Measurements from ENCODE around the gene TP53I3.
A peak's percentile ranks its signal among the peaks of the same experiment; 100 is the strongest.

TP53I3 gene

DNA sequence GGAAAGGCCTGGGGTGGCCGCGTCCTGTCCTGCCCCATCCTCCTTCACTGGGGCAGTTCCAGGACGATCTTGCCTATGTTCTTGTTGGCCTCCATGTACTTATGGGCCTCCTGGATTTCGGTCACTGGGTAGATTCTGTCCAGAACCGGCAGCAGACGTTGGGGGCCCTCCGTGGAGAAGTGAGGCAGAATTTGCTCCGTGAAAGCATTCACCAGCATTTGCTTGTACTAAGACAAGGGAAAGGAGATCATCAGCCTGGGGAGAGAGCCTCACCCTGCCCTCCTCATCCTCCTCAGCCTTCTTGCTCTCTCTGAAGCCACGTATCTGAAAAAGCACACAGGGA lies 7.1 kb downstream of the TP53I3 start:
- Histone ChIP-seq H3K9me3 (ENCODE audit: control insufficient read depth, low read length) (no peaks in the 10 kb centered on the region), H3K36me3 (ENCODE audit: control insufficient read depth, insufficient read depth, low read length) (peaks cover 57% of the 10 kb centered on the region), H3K4me3 (ENCODE audit: extremely low read depth, insufficient read depth, low read length, poor library complexity, severe bottlenecking) (peak overlapping the region; percentile 5), H3K4me1 (ENCODE audit: control insufficient read depth, insufficient read depth, low read length, poor library complexity, severe bottlenecking) (peaks cover 4% of the 10 kb centered on the region), H3K27ac (ENCODE audit: low read depth, low read length, severe bottlenecking) (peak overlapping the region; percentile 41)
- 75 to 77% methylated on average over 8 of the region's 9 CpGs for WGBS, 2 experiments (ENCODE audit: insufficient coverage in 2 of 2)

DNA sequence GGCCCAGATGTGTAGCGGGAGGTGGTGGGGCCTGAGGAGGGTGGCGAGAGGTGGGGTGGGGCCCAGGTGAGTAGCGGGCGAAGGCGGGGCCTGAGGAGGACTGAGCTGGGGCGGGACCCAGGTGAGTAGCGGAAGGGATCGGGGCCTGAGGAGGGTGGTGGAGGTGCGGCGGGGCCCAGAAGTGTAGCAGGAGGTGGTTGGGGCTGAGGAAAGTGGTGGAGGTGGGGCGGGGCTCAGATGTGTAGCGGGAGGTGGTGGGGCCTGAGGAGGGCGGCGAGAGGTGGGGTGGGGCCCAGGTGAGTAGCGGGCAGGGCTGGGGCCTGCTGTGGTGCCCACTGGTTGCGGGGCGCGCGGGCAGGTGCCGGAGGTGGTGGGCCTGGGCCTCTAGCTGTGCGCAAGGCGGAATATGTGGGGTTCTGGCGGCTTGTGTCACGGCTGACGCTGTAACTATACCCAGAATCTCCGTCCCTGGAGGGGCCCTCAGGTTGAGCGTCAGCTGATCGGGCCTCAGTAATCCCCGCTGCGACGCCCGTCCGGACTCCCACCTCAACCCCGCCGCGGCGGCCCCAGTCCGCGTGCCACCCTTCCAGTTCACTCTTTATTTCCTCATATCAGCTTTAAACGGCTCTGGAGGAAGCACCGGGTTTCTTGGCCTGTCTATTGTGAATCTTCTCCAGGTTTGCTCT lies 7.6 kb downstream of the TP53I3 start:
- H3K4me1 ChIP-seq (ENCODE audit: control insufficient read depth, insufficient read depth, low read length, poor library complexity, severe bottlenecking), result peaks cover 4% of the 10 kb centered on the region
- peak overlapping the region; percentile 64 for H3K4me3 ChIP-seq (ENCODE audit: extremely low read depth, insufficient read depth, low read length, poor library complexity, severe bottlenecking)
- H3K27ac ChIP-seq (ENCODE audit: low read depth, low read length, severe bottlenecking), result peak overlapping the region; percentile 41
- 45 to 51% methylated on average over 32 to 38 of the region's 41 CpGs for WGBS, 2 experiments (ENCODE audit: insufficient coverage in 2 of 2)
- H3K36me3 ChIP-seq (ENCODE audit: control insufficient read depth, insufficient read depth, low read length), result peaks cover 57% of the 10 kb centered on the region
- no peaks in the 10 kb centered on the region for H3K9me3 ChIP-seq (ENCODE audit: control insufficient read depth, low read length)

DNA sequence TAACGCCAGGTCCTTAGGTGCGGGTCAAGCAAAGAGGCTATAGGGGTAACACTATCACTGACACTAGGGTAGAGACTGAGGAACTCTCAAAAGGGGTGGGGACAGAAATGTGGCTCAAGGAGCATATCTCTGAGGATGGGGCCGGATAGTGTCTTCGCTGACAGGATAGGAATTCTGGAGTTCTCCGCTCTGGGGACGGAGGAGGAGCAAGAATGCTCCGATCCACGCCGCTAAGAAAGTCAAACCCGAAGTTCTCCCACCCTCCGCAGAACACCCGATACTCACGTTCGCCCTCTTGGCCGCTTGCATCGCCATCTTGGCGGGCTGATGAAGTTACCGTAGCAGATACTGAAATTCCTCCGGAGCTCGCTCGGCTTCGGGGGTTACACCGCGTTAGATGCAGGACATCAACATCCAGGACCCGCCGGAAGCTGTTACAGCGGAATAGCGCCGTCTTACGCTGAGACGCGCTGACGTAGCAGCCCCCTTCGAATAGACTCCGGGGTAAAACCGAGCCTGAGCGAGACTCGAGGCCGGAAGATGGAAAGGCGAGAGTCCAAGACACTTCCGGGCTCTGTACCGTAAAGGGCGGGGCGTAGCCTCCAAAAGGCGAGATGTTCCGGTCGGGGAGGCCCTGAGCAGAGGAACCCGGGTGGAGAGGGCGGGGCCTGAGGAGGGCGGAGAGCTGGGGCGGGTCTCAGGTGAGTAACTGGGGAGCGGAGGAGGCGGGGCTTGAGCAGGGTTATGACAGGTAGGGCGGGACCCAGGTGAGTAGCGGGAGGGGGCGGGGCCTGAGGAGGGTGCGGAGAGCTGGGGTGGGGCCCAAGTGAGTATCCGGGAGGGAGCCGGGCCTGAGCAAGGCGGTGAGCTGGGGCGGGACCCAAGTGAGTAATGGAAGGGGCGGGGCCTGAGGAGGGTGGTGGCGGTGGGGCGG lies 8.5 kb downstream of the TP53I3 start, which contains the start of gene SF3B6:
Gene SF3B6, minus strand, starts transcription at position 412 of the 934 bp plus-strand sequence. Its CDS starts 97 bp downstream, at position 315.
- 0 to 1% methylated on average over 50 to 57 of the region's 64 CpGs for WGBS, 2 experiments (ENCODE audit: insufficient coverage in 2 of 2)
- H3K4me3 ChIP-seq (ENCODE audit: extremely low read depth, insufficient read depth, low read length, poor library complexity, severe bottlenecking), result peak within 1 kb of the TSS; percentile 64
- no peaks in the 10 kb centered on the region for H3K9me3 ChIP-seq (ENCODE audit: control insufficient read depth, low read length)
- H3K36me3 ChIP-seq (ENCODE audit: control insufficient read depth, insufficient read depth, low read length), result peaks cover 59% of the 10 kb centered on the region
- peak within 1 kb of the TSS; percentile 86 for H3K27ac ChIP-seq (ENCODE audit: low read depth, low read length, severe bottlenecking)
- peaks cover 4% of the 10 kb centered on the region for H3K4me1 ChIP-seq (ENCODE audit: control insufficient read depth, insufficient read depth, low read length, poor library complexity, severe bottlenecking)

DNA sequence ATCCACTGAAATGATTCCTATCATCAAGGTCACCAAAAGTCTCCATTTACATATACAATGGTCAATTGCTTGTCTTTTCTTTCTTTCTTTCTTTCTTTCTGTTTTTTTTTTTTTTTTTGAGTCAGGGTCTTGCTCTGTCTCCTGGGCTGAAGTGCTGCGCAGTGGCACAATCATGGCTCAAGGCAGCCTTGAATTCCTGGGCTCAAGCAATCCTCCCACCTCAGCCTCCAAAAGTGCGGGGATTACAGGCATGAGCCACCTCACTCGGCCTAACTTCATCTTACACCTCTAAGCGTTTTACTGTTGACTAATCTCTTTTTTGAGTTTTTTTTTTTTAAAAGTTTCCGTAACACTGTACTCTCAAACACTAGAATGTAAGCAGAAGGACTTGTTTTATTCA lies 9.4 kb downstream of the TP53I3 start:
- Histone ChIP-seq H3K27ac (ENCODE audit: low read depth, low read length, severe bottlenecking) (no peak overlapping the region), H3K4me3 (ENCODE audit: extremely low read depth, insufficient read depth, low read length, poor library complexity, severe bottlenecking) (peak overlapping the region; percentile 64), H3K4me1 (ENCODE audit: control insufficient read depth, insufficient read depth, low read length, poor library complexity, severe bottlenecking) (peaks cover 4% of the 10 kb centered on the region), H3K36me3 (ENCODE audit: control insufficient read depth, insufficient read depth, low read length) (peaks cover 54% of the 10 kb centered on the region), H3K9me3 (ENCODE audit: control insufficient read depth, low read length) (no peaks in the 10 kb centered on the region)
- 89 to 90% methylated on average over 1 to 2 of the region's 5 CpGs for WGBS, 2 experiments (ENCODE audit: insufficient coverage in 2 of 2)

DNA sequence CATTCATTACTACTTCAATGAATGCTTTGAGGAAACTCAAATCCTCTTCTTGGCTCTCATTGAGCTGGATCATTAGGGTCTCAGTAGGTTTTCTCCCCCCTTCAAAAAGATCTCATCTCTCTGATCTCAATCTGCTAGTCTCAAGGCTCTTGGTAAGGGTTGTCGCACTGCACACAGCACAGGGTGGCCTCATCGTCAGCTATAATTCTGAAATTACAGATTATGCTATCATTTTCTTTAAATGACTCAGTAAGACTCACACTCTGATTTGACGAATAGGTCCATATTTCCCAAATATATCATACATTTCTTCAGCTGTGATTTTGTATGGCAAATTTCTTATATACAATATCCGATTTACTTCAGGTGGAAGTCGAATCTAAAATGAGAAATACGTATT lies 10.8 kb downstream of the TP53I3 start:
- no peak overlapping the region for H3K4me3 ChIP-seq (ENCODE audit: extremely low read depth, insufficient read depth, low read length, poor library complexity, severe bottlenecking)
- no peak overlapping the region for H3K27ac ChIP-seq (ENCODE audit: low read depth, low read length, severe bottlenecking)
- peaks cover 4% of the 10 kb centered on the region for H3K4me1 ChIP-seq (ENCODE audit: control insufficient read depth, insufficient read depth, low read length, poor library complexity, severe bottlenecking)
- H3K36me3 ChIP-seq (ENCODE audit: control insufficient read depth, insufficient read depth, low read length), result peaks cover 52% of the 10 kb centered on the region
- no peaks in the 10 kb centered on the region for H3K9me3 ChIP-seq (ENCODE audit: control insufficient read depth, low read length)
- WGBS, 2 experiments (ENCODE audit: insufficient coverage in 2 of 2), result 100% methylated on average over 1 to 2 of the region's 6 CpGs

DNA sequence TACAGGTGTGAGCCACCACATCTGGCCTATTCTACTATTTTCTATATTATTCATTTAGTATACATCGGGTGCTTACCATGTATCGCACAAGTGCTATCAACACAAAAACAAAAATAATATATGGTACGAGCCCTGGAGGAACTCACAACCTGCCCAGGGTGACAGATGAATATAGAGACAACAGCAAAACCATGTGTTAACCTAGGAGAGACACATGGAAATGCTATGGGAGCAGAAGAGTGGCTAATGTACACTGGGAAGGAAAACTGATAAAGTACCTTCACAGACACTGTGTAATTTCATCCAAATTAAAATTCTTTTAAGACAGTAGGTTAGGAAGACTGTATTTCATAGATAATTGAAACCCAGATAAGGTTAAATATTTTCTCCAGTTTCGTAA lies 12.4 kb downstream of the TP53I3 start:
- no peak overlapping the region for H3K4me3 ChIP-seq (ENCODE audit: extremely low read depth, insufficient read depth, low read length, poor library complexity, severe bottlenecking)
- no peaks in the 10 kb centered on the region for H3K9me3 ChIP-seq (ENCODE audit: control insufficient read depth, low read length)
- H3K4me1 ChIP-seq (ENCODE audit: control insufficient read depth, insufficient read depth, low read length, poor library complexity, severe bottlenecking), result peaks cover 4% of the 10 kb centered on the region
- no peak overlapping the region for H3K27ac ChIP-seq (ENCODE audit: low read depth, low read length, severe bottlenecking)
- peaks cover 58% of the 10 kb centered on the region for H3K36me3 ChIP-seq (ENCODE audit: control insufficient read depth, insufficient read depth, low read length)
- WGBS, 2 experiments (ENCODE audit: insufficient coverage in 2 of 2), result 80 to 100% methylated on average over 1 to 2 of the region's 4 CpGs

DNA sequence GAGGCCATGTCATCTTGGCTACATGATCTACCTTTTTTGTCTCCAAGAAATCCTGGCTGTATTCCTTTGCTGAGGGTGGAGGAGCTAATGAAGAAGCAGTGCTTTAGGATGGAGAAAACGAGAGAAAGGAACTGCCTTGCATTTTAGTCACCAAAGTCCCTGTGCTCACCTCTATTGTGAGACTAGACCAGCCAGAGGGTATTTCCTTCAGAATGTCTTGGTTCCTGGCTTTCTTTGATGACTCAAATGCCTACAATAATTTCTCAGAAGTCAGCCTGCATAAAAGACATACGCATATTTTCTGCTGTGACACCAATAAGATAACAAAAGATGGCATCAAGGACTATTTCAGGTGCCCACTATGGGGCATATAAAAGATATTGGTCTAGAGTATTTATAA lies 19.3 kb downstream of the TP53I3 start:
- Histone ChIP-seq H3K27ac (ENCODE audit: low read depth, low read length, severe bottlenecking) (no peak overlapping the region), H3K36me3 (ENCODE audit: control insufficient read depth, insufficient read depth, low read length) (peaks cover 61% of the 10 kb centered on the region)
- WGBS, 2 experiments (ENCODE audit: insufficient coverage in 2 of 2), result 100% methylated on average over 2 of the region's 2 CpGs; no CpG with 5 or more reads in 1 of the 2 experiments

DNA sequence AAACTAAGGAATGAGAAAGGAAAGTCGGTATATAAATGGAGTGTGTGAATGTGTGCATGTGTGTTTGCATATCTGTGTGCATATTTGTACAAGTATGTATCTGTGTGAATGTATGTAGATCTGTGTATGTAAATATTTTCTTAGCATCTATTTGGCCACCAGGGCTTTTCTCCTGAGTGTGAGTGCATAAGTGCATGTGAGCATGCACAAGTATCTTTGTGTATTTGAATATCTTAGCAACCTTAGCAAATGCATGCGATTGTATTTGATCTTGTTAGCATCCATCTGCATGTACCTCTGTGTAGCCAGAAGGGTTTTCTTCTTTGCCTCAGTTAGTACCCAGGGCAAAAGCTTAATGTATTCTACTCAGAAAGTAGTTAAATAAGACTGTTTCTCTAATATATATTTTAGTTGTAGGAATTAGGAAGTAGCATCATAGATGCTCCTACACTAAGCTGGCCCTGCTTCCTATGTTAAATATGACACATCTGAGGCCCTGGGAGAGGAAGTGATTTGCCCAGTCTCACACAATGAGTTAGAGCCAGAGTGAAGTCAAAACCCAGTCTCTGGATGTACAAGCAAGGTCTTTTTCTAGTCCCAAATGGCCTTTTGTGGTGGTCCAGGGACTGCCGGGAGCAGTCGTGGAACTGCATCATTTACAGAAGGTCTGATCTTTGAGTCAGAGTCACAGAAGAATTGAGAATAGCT lies 25.9 kb downstream of the TP53I3 start:
- 93 to 96% methylated on average over 2 to 4 of the region's 4 CpGs for WGBS, 2 experiments (ENCODE audit: insufficient coverage in 2 of 2)
- no peaks in the 10 kb centered on the region for H3K4me1 ChIP-seq (ENCODE audit: control insufficient read depth, insufficient read depth, low read length, poor library complexity, severe bottlenecking)
- H3K36me3 ChIP-seq (ENCODE audit: control insufficient read depth, insufficient read depth, low read length), result peaks cover 29% of the 10 kb centered on the region
- no peak overlapping the region for H3K4me3 ChIP-seq (ENCODE audit: extremely low read depth, insufficient read depth, low read length, poor library complexity, severe bottlenecking)
- no peak overlapping the region for H3K27ac ChIP-seq (ENCODE audit: low read depth, low read length, severe bottlenecking)
- H3K9me3 ChIP-seq (ENCODE audit: control insufficient read depth, low read length), result no peaks in the 10 kb centered on the region

More for the DNA sequence above, 19.3 kb downstream of the TP53I3 start:
- H3K4me3 ChIP-seq (ENCODE audit: extremely low read depth, insufficient read depth, low read length, poor library complexity, severe bottlenecking), result no peak overlapping the region
- H3K9me3 ChIP-seq (ENCODE audit: control insufficient read depth, low read length), result no peaks in the 10 kb centered on the region
- H3K4me1 ChIP-seq (ENCODE audit: control insufficient read depth, insufficient read depth, low read length, poor library complexity, severe bottlenecking), result no peaks in the 10 kb centered on the region

DNA sequence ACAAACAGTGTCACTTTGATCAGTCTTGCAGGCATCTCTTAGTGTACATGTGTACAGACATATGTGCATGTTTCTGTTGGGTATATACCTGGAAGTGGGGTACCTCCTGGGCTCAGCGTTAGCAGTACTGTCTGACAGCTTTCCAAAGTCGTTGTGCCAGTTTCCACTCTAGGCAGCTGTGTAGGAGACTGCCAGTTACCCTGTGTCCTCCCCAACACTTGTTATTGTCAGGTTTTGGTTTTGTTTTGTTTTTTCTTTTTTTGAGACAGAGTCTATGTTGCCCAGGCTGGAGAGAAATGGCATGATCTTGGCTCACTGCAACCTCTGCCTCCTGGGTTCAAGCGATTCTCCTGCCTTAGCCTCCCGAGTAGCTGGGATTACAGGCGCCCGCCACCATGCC lies 28.9 kb downstream of the TP53I3 start:
- Histone ChIP-seq H3K27ac (ENCODE audit: low read depth, low read length, severe bottlenecking) (no peak overlapping the region), H3K9me3 (ENCODE audit: control insufficient read depth, low read length) (no peaks in the 10 kb centered on the region), H3K4me1 (ENCODE audit: control insufficient read depth, insufficient read depth, low read length, poor library complexity, severe bottlenecking) (no peaks in the 10 kb centered on the region), H3K36me3 (ENCODE audit: control insufficient read depth, insufficient read depth, low read length) (peaks cover 18% of the 10 kb centered on the region), H3K4me3 (ENCODE audit: extremely low read depth, insufficient read depth, low read length, poor library complexity, severe bottlenecking) (no peak overlapping the region)
- WGBS, 2 experiments (ENCODE audit: insufficient coverage in 2 of 2), result 91 to 100% methylated on average over 5 to 6 of the region's 6 CpGs

DNA sequence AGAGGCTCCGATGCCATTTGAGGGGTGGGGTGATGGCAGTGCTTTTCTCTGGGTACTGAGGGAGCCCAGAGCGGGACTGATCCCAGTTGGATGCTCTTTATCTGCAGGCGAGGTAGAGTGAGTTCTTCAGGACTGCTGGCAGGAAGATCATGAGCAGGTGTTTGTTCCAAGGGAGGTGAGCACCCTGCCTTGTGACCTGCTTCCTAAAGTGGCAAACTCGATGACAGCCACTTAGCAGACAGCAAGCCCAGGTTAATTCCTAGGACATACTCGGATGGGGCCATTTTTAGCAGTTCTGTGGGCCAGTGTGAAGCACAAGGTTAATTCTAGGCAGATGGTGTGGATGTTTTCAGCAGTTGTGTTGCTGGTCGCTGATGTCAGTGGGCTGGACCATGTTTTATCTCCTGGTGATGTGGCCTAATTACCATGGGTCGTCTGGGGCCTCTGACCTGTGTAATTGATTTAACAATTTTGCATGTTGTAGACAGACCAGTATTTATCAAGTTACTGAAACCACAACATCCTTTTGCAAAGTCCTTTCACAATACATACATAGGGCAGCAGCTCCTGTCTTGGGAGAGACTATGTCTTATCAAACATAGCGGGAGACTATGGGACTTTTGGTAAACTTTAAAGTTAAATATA lies 30.1 kb downstream of the TP53I3 start:
- WGBS, 2 experiments (ENCODE audit: insufficient coverage in 2 of 2), result 88 to 92% methylated on average over 4 to 6 of the region's 8 CpGs

More for the DNA sequence above, 30.1 kb downstream of the TP53I3 start:
- Histone ChIP-seq H3K4me1 (ENCODE audit: control insufficient read depth, insufficient read depth, low read length, poor library complexity, severe bottlenecking) (no peaks in the 10 kb centered on the region), H3K27ac (ENCODE audit: low read depth, low read length, severe bottlenecking) (no peak overlapping the region), H3K4me3 (ENCODE audit: extremely low read depth, insufficient read depth, low read length, poor library complexity, severe bottlenecking) (no peak overlapping the region), H3K9me3 (ENCODE audit: control insufficient read depth, low read length) (no peaks in the 10 kb centered on the region), H3K36me3 (ENCODE audit: control insufficient read depth, insufficient read depth, low read length) (peaks cover 18% of the 10 kb centered on the region)
